ENCODE data around the gene ZNF683. TPM values are rescaled to one million over a fixed set of nuclear protein-coding genes. Genes with fewer than 3 reads are reported as not detected.

The ZNF683 gene
- total and polyA plus RNA-seq, 2 of the 4 experiments (the other 2 are of a cell fraction): not detected

DNA sequence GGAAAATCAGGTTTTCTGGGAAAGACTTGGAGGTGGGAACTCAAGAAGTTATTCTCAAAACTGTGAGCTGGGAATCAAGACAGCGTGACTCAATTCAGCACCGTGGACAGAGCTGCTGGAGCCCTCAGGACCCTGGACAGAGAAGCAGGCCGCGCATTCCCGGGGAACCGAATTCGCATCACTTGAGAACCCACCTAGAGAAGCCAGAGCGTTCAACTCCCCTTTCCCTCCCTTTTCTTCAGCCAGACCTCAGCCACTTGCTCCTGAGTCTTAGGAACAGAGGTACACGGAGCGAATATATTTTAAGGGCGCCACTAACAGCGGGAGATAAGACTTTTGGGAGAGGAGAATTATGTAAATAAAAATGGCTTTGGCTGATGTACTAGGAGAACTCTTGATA lies 36.1 kb upstream of the ZNF683 start:
- no peak overlapping the region for H4K91ac ChIP-seq (ENCODE audit: insufficient read depth, low read depth, low read length)
- H4K20me1 ChIP-seq (ENCODE audit: insufficient read depth, low read length): no peaks in the 10 kb centered on the region; the same call in 1 of the 2 replicates
- H3K23ac ChIP-seq (ENCODE audit: low read depth, low read length): no peak overlapping the region
- TF ChIP-seq BHLHE40 (IDR thresholded peaks at IDR 0.05; ENCODE audit: low read depth, low read length) (0 out of 2 replicates have a peak, but pooled peaks have one; percentile 10), MXI1 (IDR thresholded peaks at IDR 0.05; ENCODE audit: borderline replicate concordance, low read depth, low read length) (peak; percentile 100), POLR2A (IDR thresholded peaks at IDR 0.05; ENCODE audit: low read depth, low read length) (no peak), RAD21 (IDR thresholded peaks at IDR 0.05; ENCODE audit: low read length) (no peak), NFE2L2 (IDR thresholded peaks at IDR 0.05; ENCODE audit: low read depth, low read length) (no peak), MAFK (IDR thresholded peaks at IDR 0.05; ENCODE audit: low read depth, low read length) (no peak), RCOR1 (IDR thresholded peaks at IDR 0.05; ENCODE audit: insufficient replicate concordance, low read length) (peak; percentile 100)
- H2BK20ac ChIP-seq (ENCODE audit: low read depth, low read length): no peak overlapping the region
- H3K4me3 ChIP-seq (ENCODE audit: insufficient read depth, low read depth, low read length): no peak overlapping the region
- intact Hi-C loops (cut with micrococcal nuclease): no loop called here
- no peak overlapping the region for H2BK120ac ChIP-seq (ENCODE audit: low read depth, low read length)
- 0 out of 2 replicates have a peak, but pooled peaks cover 2% of the 10 kb centered on the region for H3K9me1 ChIP-seq (ENCODE audit: insufficient read depth, low read length)
- ATAC-seq (ENCODE audit: low read depth) (peak; percentile 91), DNase-seq (peak; percentile 71)
- H3K56ac ChIP-seq (ENCODE audit: extremely low read depth, insufficient read depth, low read length): no peak overlapping the region
- no peak overlapping the region for H2BK15ac ChIP-seq (ENCODE audit: low read depth, low read length)
- no peaks in the 10 kb centered on the region for H3K79me1 ChIP-seq (ENCODE audit: low read depth in 1 of 2, low read length in 2 of 2)
- H4K8ac ChIP-seq (ENCODE audit: low read depth in 2 of 2, low read length in 2 of 2): no peak overlapping the region
- 0 out of 2 replicates have a peak, but pooled peaks cover 2% of the 10 kb centered on the region for H3K9me3 ChIP-seq (ENCODE audit: control insufficient read depth, insufficient read depth, low read length)
- 0% methylated on average over 1 of the region's 12 CpGs; no CpG with 5 or more reads in 1 of the 2 experiments for WGBS, 2 experiments (ENCODE audit: extremely low coverage in 2 of 2, insufficient read length in 1 of 2)
- no peak overlapping the region for H3K4me2 ChIP-seq (ENCODE audit: low read depth, low read length)
- H2AK9ac ChIP-seq (replicated peaks; ENCODE audit: low read depth, low read length, poor library complexity): peak overlapping the region; percentile 17
- no peak overlapping the region for H3K9ac ChIP-seq (ENCODE audit: low read depth, low read length)
- no peak overlapping the region for H2AK5ac ChIP-seq (ENCODE audit: low read depth, low read length)
- no peak overlapping the region for H3K27ac ChIP-seq (ENCODE audit: insufficient read depth, low read length)
- H3K18ac ChIP-seq (ENCODE audit: low read depth, low read length): no peak overlapping the region
- H4K5ac ChIP-seq (ENCODE audit: low read depth, low read length): no peak overlapping the region
- H3K4me1 ChIP-seq (ENCODE audit: control insufficient read depth, insufficient read depth, low read length): no peaks in the 10 kb centered on the region; the same call in 1 of the 2 replicates
- ChIA-PET POLR2A (ENCODE audit: unreplicated experiment) (no interaction called here), CTCF (interaction anchor here (1.4 kb wide), 1 partner anchor 8 kb away, joined by 4 read pairs; no protein-coding TSS in a partner anchor)
- peaks cover 45% of the 10 kb centered on the region for H3K27me3 ChIP-seq (ENCODE audit: control insufficient read depth, insufficient read depth, low read length)
- dilution Hi-C loops (cut with HindIII; ENCODE audit: low sequenced_read_pairs, unreplicated experiment): no loop called here
- H3K36me3 ChIP-seq (ENCODE audit: control insufficient read depth, insufficient read depth, low read length): no peaks in the 10 kb centered on the region
- no peak overlapping the region for H3K14ac ChIP-seq (replicated peaks; ENCODE audit: low read depth, low read length)
- in situ Hi-C loops (cut with MboI; ENCODE audit: low sequenced_read_pairs): no loop called here
- no TSS peak for BruUV-seq (replicated peaks)
- H2BK5ac ChIP-seq (ENCODE audit: low read depth, low read length, poor library complexity, severe bottlenecking): no peak overlapping the region
- H3K4ac ChIP-seq (ENCODE audit: low read depth, low read length): no peak overlapping the region
- H2AFZ ChIP-seq (replicated peaks; ENCODE audit: low read length, poor library complexity): no peak overlapping the region
